Activated CD8-positive, alpha-beta T cell treated with anti-CD3 and anti-CD28 coated beads for 36 hours (primary cell): Measurements from ENCODE around the gene TMEM213. TPM values are rescaled to one million over a fixed set of nuclear protein-coding genes. Genes with fewer than 3 reads are reported as not detected.

Experiments used
- ATAC-seq: fragments of 200-7000 bp; cut with Tn5 transposase; one replicate; pipeline ENCODE4 v1.10.0; 2021; ENCODE audit warnings: mild to moderate bottlenecking, moderate library complexity
- CTCF ChIA-PET: fragments of 350-600 bp; sonication (Branson Sonifier 250); formaldehyde crosslinking; loops from one replicate; lab custom pipeline; 2021; ENCODE audit warnings: antibody characterized with exemption; lab: Charles Lee
- POLR2A ChIA-PET: fragments of 350-600 bp; sonication (Branson Sonifier 250); formaldehyde crosslinking; loops from one replicate; lab custom pipeline; 2021; ENCODE audit warnings: antibody characterized with exemption; lab: Charles Lee
- DNase-seq: peaks from one replicate; pipeline ENCODE4 v3.0.0-alpha.2; 2020
- H3K27ac Mint-ChIP-seq: one replicate; pipeline ENCODE4 v1.8.0; 2021; ENCODE audit warnings: mild to moderate bottlenecking, mixed read lengths
- H3K27me3 Mint-ChIP-seq: one replicate; pipeline ENCODE4 v1.8.0; 2021; ENCODE audit warnings: mixed read lengths
- H3K36me3 Mint-ChIP-seq: one replicate; pipeline ENCODE4 v1.8.0; 2021; ENCODE audit warnings: low read depth, mixed read lengths
- H3K4me1 Mint-ChIP-seq: one replicate; pipeline ENCODE4 v1.8.0; 2021; ENCODE audit warnings: low read depth, mixed read lengths
- H3K4me3 Mint-ChIP-seq: one replicate; pipeline ENCODE4 v1.8.0; 2021; ENCODE audit warnings: mild to moderate bottlenecking, moderate library complexity, mixed read lengths
- H3K9me3 Mint-ChIP-seq: one replicate; pipeline ENCODE4 v1.8.0; 2021; ENCODE audit warnings: mixed read lengths
- CTCF ChIP-seq: fragments of 200-600 bp; IDR thresholded peaks from one replicate; pipeline ENCODE4 v1.8.0; 2022; ENCODE audit warnings: antibody characterized with exemption, mild to moderate bottlenecking
- intact Hi-C: fragments of 100-400 bp; cut with micrococcal nuclease; formaldehyde crosslinking; loops from one replicate; pipeline ENCODE4 v1.10.0; 2022
- total RNA-seq, 2 experiments: library from RNA; stranded (reverse); gene quantifications; one replicate each; pipeline ENCODE4 v1.2.3, GENCODE V29; 2021

Gene TMEM213
- total RNA-seq, 2 experiments from 2014 or later: not detected

- TF ChIP-seq CTCF: no peak
- ATAC-seq (no peak), DNase-seq (no peak)
- Mint-ChIP-seq H3K27me3 (no peaks in the 10 kb centered on the region), H3K27ac (no peak overlapping the region), H3K36me3 (no peaks in the 10 kb centered on the region), H3K4me1 (peaks cover 17% of the 10 kb centered on the region), H3K4me3 (no peak overlapping the region), H3K9me3 (no peaks in the 10 kb centered on the region)
- intact Hi-C loops: no loop called here
- CTCF ChIA-PET: interaction anchor here (1.9 kb wide), 1 partner anchor 135 kb away, joined by 10 read pairs; no protein-coding TSS in a partner anchor
- POLR2A ChIA-PET: no interaction called here
Observed at GRCh38 chr7:138873220-138873892, 75.6 kb downstream of the TMEM213 start.

GRCh38 chr7:138875794-138876193 is 78.0 kb downstream of the TMEM213 start:
- H3K9me3 Mint-ChIP-seq: no peaks in the 10 kb centered on the region
- H3K36me3 Mint-ChIP-seq: no peaks in the 10 kb centered on the region
- ChIA-PET CTCF (interaction anchor here (2.7 kb wide), 1 partner anchor 10 kb away, joined by 33 read pairs; no protein-coding TSS in a partner anchor), POLR2A (no interaction called here)
- no peaks in the 10 kb centered on the region for H3K27me3 Mint-ChIP-seq
- H3K4me3 Mint-ChIP-seq: no peak overlapping the region
- peak overlapping the region; percentile 82 for H3K27ac Mint-ChIP-seq
- intact Hi-C loops: no loop called here
- H3K4me1 Mint-ChIP-seq: peaks cover 17% of the 10 kb centered on the region
- DNase-seq: peak; percentile 84
- peak; percentile 98 for ATAC-seq
- no peak for TF ChIP-seq CTCF

- ATAC-seq: no peak
- H3K4me3 Mint-ChIP-seq: no peak overlapping the region
- intact Hi-C loops: no loop called here
- no peak for DNase-seq
- no peaks in the 10 kb centered on the region for H3K36me3 Mint-ChIP-seq
- H3K27ac Mint-ChIP-seq: no peak overlapping the region
- POLR2A ChIA-PET: no interaction called here
- H3K27me3 Mint-ChIP-seq: no peaks in the 10 kb centered on the region
- CTCF ChIA-PET: interaction anchor here (1.1 to 2.7 kb wide), 2 partner anchors 10 to 19 kb away, joined by 4 to 33 read pairs; no protein-coding TSS in a partner anchor
- TF ChIP-seq CTCF: no peak
- no peaks in the 10 kb centered on the region for H3K9me3 Mint-ChIP-seq
- peaks cover 19% of the 10 kb centered on the region for H3K4me1 Mint-ChIP-seq
Observed at GRCh38 chr7:138876326-138876725, 78.5 kb downstream of the TMEM213 start.

GRCh38 chr7:138878051-138878450 is 80.3 kb downstream of the TMEM213 start:
- ChIA-PET CTCF (interaction anchor here (1.0 to 2.7 kb wide), 4 partner anchors 8 to 197 kb away, joined by 3 to 33 read pairs (median 5); no protein-coding TSS in a partner anchor), POLR2A (interaction anchor here (0.6 to 0.9 kb wide), 3 partner anchors 21 to 257 kb away, joined by 3 read pairs; no protein-coding TSS in a partner anchor)
- Mint-ChIP-seq H3K27ac (no peak overlapping the region), H3K4me1 (peaks cover 32% of the 10 kb centered on the region), H3K4me3 (no peak overlapping the region), H3K9me3 (no peaks in the 10 kb centered on the region), H3K27me3 (no peaks in the 10 kb centered on the region), H3K36me3 (no peaks in the 10 kb centered on the region)
- intact Hi-C loops: no loop called here
- no peak for TF ChIP-seq CTCF
- no peak for DNase-seq
- ATAC-seq: no peak

DNA sequence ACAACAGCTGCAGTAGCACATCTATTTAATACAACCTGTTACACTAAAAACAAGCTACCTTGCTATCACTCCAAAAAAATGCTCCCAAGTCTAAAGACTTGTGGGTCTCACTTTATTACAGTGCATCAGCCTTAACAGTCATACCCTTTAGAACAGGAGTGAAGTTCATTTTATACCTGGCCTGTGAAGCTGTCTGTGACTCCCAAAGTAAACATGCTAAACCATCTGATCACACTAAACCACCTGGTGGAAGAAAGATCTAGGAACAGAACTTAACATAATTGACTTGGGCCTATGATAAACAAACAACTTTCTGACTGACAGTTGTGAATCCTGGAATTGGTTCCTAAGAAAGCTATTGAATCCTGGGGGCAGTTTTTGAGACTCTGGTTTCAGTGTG is 81.1 kb downstream of the TMEM213 start:
- no peak for DNase-seq
- POLR2A ChIA-PET: no interaction called here
- Mint-ChIP-seq H3K27ac (no peak overlapping the region), H3K9me3 (no peaks in the 10 kb centered on the region), H3K36me3 (no peaks in the 10 kb centered on the region), H3K4me1 (peaks cover 32% of the 10 kb centered on the region), H3K4me3 (no peak overlapping the region), H3K27me3 (no peaks in the 10 kb centered on the region)
- CTCF ChIA-PET: interaction anchor here (1.6 kb wide), 1 partner anchor 196 kb away, joined by 4 read pairs; no protein-coding TSS in a partner anchor
- intact Hi-C loops: no loop called here
- TF ChIP-seq CTCF: no peak
- no peak for ATAC-seq
